ENCODE measurements around the gene LAMA2. TPM values are rescaled to one million over a fixed set of nuclear protein-coding genes. Genes with fewer than 3 reads are reported as not detected.

LAMA2 gene
- polyA plus RNA-seq, 1 donor from 2014 or later = 2.5 TPM

GRCh38 chr6:128925765-128926164 is 42.8 kb downstream of the LAMA2 start:
- H3K27me3 ChIP-seq (ENCODE audit: insufficient read depth, low read depth, low read length) = no peaks in the 10 kb centered on the region
- no peaks in the 10 kb centered on the region for H3K9me3 ChIP-seq (ENCODE audit: low read length)
- no peak for TF ChIP-seq MXI1 (conservative IDR thresholded peaks at IDR 0.05; ENCODE audit: poor library complexity, severe bottlenecking)
- no peak for TF ChIP-seq SMC3 (conservative IDR thresholded peaks at IDR 0.05; ENCODE audit: poor library complexity)
- TF ChIP-seq POLR2AphosphoS5 (IDR thresholded peaks at IDR 0.05) = no peak
- TF ChIP-seq CTCF (IDR thresholded peaks at IDR 0.05; ENCODE audit: poor library complexity, severe bottlenecking) = no peak
- no peak for TF ChIP-seq REST (IDR thresholded peaks at IDR 0.05; ENCODE audit: borderline replicate concordance)
- no peak for TF ChIP-seq EP300 (conservative IDR thresholded peaks at IDR 0.05; ENCODE audit: poor library complexity, severe bottlenecking)
- no peak for TF ChIP-seq RAD21 (conservative IDR thresholded peaks at IDR 0.05)
- TF ChIP-seq EZH2 (IDR thresholded peaks at IDR 0.05; ENCODE audit: borderline replicate concordance, insufficient read depth, low read length, poor library complexity, severe bottlenecking) = no peak
- no peak for TF ChIP-seq TAF1 (IDR thresholded peaks at IDR 0.05; ENCODE audit: low read depth)
- H2AFZ ChIP-seq (ENCODE audit: low read depth, low read length) = no peak overlapping the region
- no peak overlapping the region for H3K4me2 ChIP-seq (ENCODE audit: low read length)
- H3K27ac ChIP-seq (ENCODE audit: low read length) = no peak overlapping the region
- no peaks in the 10 kb centered on the region for H4K20me1 ChIP-seq (ENCODE audit: insufficient read depth)
- H3F3A ChIP-seq (ENCODE audit: insufficient read depth, low read length, poor library complexity, severe bottlenecking) = no peaks in the 10 kb centered on the region
- H3K79me2 ChIP-seq (replicated peaks; ENCODE audit: insufficient read depth, low read length) = no peaks in the 10 kb centered on the region
- H3K4me3 ChIP-seq (ENCODE audit: low read length) = no peak overlapping the region
- H3K36me3 ChIP-seq (ENCODE audit: insufficient read depth, low read length) = no peaks in the 10 kb centered on the region
- H3K9ac ChIP-seq (ENCODE audit: low read length) = no peak overlapping the region
- H3K9me2 ChIP-seq (ENCODE audit: insufficient read depth, low read length) = no peaks in the 10 kb centered on the region

GRCh38 chr6:128929869-128930268 is 46.9 kb downstream of the LAMA2 start:
- Histone ChIP-seq H3K36me3 (ENCODE audit: insufficient read depth, low read length) (no peaks in the 10 kb centered on the region), H3K79me2 (replicated peaks; ENCODE audit: insufficient read depth, low read length) (no peaks in the 10 kb centered on the region), H3K9me3 (ENCODE audit: low read length) (no peaks in the 10 kb centered on the region), H4K20me1 (ENCODE audit: insufficient read depth) (no peaks in the 10 kb centered on the region), H3K9ac (ENCODE audit: low read length) (no peak overlapping the region), H3F3A (ENCODE audit: insufficient read depth, low read length, poor library complexity, severe bottlenecking) (no peaks in the 10 kb centered on the region), H3K27me3 (ENCODE audit: insufficient read depth, low read depth, low read length) (no peaks in the 10 kb centered on the region), H3K4me3 (ENCODE audit: low read length) (no peak overlapping the region), H3K27ac (ENCODE audit: low read length) (no peak overlapping the region), H2AFZ (ENCODE audit: low read depth, low read length) (no peak overlapping the region), H3K9me2 (ENCODE audit: insufficient read depth, low read length) (no peaks in the 10 kb centered on the region), H3K4me2 (ENCODE audit: low read length) (no peak overlapping the region)
- TF ChIP-seq SMC3 (conservative IDR thresholded peaks at IDR 0.05; ENCODE audit: poor library complexity) (no peak), TAF1 (IDR thresholded peaks at IDR 0.05; ENCODE audit: low read depth) (no peak), POLR2AphosphoS5 (IDR thresholded peaks at IDR 0.05) (no peak), EZH2 (IDR thresholded peaks at IDR 0.05; ENCODE audit: borderline replicate concordance, insufficient read depth, low read length, poor library complexity, severe bottlenecking) (no peak), RAD21 (conservative IDR thresholded peaks at IDR 0.05) (no peak), REST (IDR thresholded peaks at IDR 0.05; ENCODE audit: borderline replicate concordance) (no peak), CTCF (IDR thresholded peaks at IDR 0.05; ENCODE audit: poor library complexity, severe bottlenecking) (no peak), MXI1 (conservative IDR thresholded peaks at IDR 0.05; ENCODE audit: poor library complexity, severe bottlenecking) (no peak), EP300 (conservative IDR thresholded peaks at IDR 0.05; ENCODE audit: poor library complexity, severe bottlenecking) (no peak)
